GM23338 (cell line): ENCODE measurements around the gene NSD2. TPM values are rescaled to one million over a fixed set of nuclear protein-coding genes. Genes with fewer than 3 reads are reported as not detected.

Experiments used
- ATAC-seq: fragments of 200-7000 bp; cut with Tn5 transposase; 3 replicates; pipeline ENCODE4 v1.9.1; 2020
- DNase-seq: peaks from one replicate; pipeline ENCODE4 v3.0.0-alpha.2; 2015; ENCODE audit warnings: low spot score
- H2AFZ ChIP-seq: fragments of 200-600 bp; sonication (generic); 2 replicates; pipeline ENCODE4 v1.8.0; 2016; ENCODE audit warnings: antibody characterized with exemption, mild to moderate bottlenecking, moderate library complexity
- H3F3A ChIP-seq: fragments of 200-600 bp; sonication (generic); replicated peaks from 2 replicates; pipeline ENCODE4 v1.8.0; 2017; ENCODE audit warnings: antibody characterized with exemption, mixed run types, low read depth
- H3K27ac ChIP-seq: fragments of 200-600 bp; sonication (generic); 2 replicates; pipeline ENCODE4 v1.6.1; 2016; ENCODE audit warnings: low read depth
- H3K27me3 ChIP-seq: fragments of 200-600 bp; sonication (generic); 2 replicates; pipeline ENCODE4 v1.8.0; 2016; ENCODE audit warnings: mild to moderate bottlenecking, mixed run types, moderate library complexity; ENCODE audit not compliant: insufficient read depth
- H3K36me3 ChIP-seq: fragments of 200-600 bp; sonication (generic); 2 replicates; pipeline ENCODE4 v1.8.0; 2016; ENCODE audit warnings: mild to moderate bottlenecking; ENCODE audit not compliant: insufficient read depth
- H3K4me1 ChIP-seq: fragments of 200-600 bp; sonication (generic); 2 replicates; pipeline ENCODE4 v1.8.0; 2016; ENCODE audit warnings: mild to moderate bottlenecking, moderate library complexity; ENCODE audit not compliant: insufficient read depth
- H3K4me2 ChIP-seq: fragments of 200-600 bp; sonication (generic); 2 replicates; pipeline ENCODE4 v1.7.1; 2017; ENCODE audit warnings: mixed run types
- H3K4me3 ChIP-seq: fragments of 200-600 bp; sonication (generic); 2 replicates; pipeline ENCODE4 v1.6.1; 2016; ENCODE audit warnings: mixed run types
- H3K79me2 ChIP-seq: fragments of 200-600 bp; sonication (generic); replicated peaks from 2 replicates; pipeline ENCODE4 v1.8.0; 2017; ENCODE audit warnings: mild to moderate bottlenecking; ENCODE audit not compliant: insufficient read depth
- H3K9me2 ChIP-seq: fragments of 200-600 bp; sonication (generic); 2 replicates; pipeline ENCODE4 v1.8.0; 2017; ENCODE audit not compliant: insufficient read depth
- H4K20me1 ChIP-seq: fragments of 200-600 bp; sonication (generic); replicated peaks from 2 replicates; pipeline ENCODE4 v1.8.0; 2017; ENCODE audit warnings: mild to moderate bottlenecking; ENCODE audit not compliant: insufficient read depth
- H3K27ac Mint-ChIP-seq: 2 replicates; pipeline ENCODE4 v1.8.0; 2020; ENCODE audit warnings: inconsistent platforms, mild to moderate bottlenecking, moderate library complexity, mixed read lengths
- H3K27me3 Mint-ChIP-seq: 3 replicates; pipeline ENCODE4 v1.8.0; 2022; ENCODE audit warnings: low read depth, mild to moderate bottlenecking, moderate library complexity, mixed read lengths, inconsistent platforms; ENCODE audit not compliant: insufficient read depth, poor library complexity
- H3K36me3 Mint-ChIP-seq: 3 replicates; pipeline ENCODE4 v1.8.0; 2021; ENCODE audit warnings: low read depth, mild to moderate bottlenecking, inconsistent platforms, moderate library complexity, mixed read lengths
- H3K4me1 Mint-ChIP-seq: 3 replicates; pipeline ENCODE4 v1.8.0; 2020; ENCODE audit warnings: mild to moderate bottlenecking, inconsistent platforms, mixed read lengths
- H3K4me3 Mint-ChIP-seq: 3 replicates; pipeline ENCODE4 v1.8.0; 2021; ENCODE audit warnings: moderate library complexity, mild to moderate bottlenecking, inconsistent platforms, mixed read lengths
- H3K9me3 Mint-ChIP-seq: 3 replicates; pipeline ENCODE4 v1.8.0; 2020; ENCODE audit warnings: moderate library complexity, mild to moderate bottlenecking, inconsistent platforms, mixed read lengths
- EZH2phosphoT487 ChIP-seq: fragments of 200-600 bp; sonication (generic); IDR thresholded peaks from one replicate; pipeline ENCODE4 v1.8.1; 2018; ENCODE audit warnings: antibody characterized with exemption; ENCODE audit not compliant: unreplicated experiment
- STAT1 ChIP-seq: IDR thresholded peaks from one replicate; pipeline ENCODE4 v1.6.1; 2016; ENCODE audit warnings: antibody characterized with exemption; ENCODE audit not compliant: unreplicated experiment
- ZNF114 ChIP-seq: fragments of 250-450 bp; sonication (Bioruptor Pico); IDR thresholded peaks from 2 replicates; pipeline ENCODE4 v1.5.0; 2020; ENCODE audit warnings: mild to moderate bottlenecking, moderate library complexity
- polyA plus RNA-seq: library from polyadenylated mRNA; unstranded; fragments of >200 nt; fragmentation: Nextera tagmentation; extraction: Ambion mirVana; gene quantifications from 2 replicates; pipeline ENCODE4 v1.2.1, GENCODE V29; 2016
- total RNA-seq: library from RNA; depleted of rRNA; stranded (reverse); fragments of >200 nt; shearing (Covaris generic); gene quantifications from 2 replicates; pipeline ENCODE4 v1.2.3, GENCODE V29; 2014
- TF ChIP-seq, protein P1 (sequence below): fragments of 250-450 bp; sonication (Bioruptor Pico); IDR thresholded peaks from 2 replicates; pipeline ENCODE4 v1.5.0; 2020; ENCODE audit warnings: mild to moderate bottlenecking, moderate library complexity

NSD2 gene
- total and polyA plus RNA-seq, 2 experiments from 2014 or later: 33.5 to 84.4 TPM

DNA sequence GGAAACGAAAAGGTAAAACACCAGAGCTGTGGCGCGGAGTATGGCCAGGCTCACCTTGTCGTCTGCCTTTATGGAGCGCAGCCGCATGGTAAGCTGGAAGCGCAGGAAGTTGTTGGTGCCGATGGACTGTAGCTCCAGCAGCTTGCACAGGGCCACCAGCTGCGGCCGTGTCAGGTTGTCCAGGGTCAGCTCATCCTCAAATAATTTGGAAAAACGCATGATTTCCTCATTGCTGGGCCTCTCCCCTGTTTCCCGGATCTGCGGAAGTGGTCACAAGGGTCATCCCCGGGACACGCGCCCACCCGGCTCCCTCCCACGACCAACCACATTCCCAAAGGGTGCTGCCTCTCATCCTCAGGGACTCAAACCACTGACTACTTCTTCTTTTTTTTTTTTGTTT is 38.5 kb upstream of the NSD2 start (continued):
- TF ChIP-seq, protein P1, sequence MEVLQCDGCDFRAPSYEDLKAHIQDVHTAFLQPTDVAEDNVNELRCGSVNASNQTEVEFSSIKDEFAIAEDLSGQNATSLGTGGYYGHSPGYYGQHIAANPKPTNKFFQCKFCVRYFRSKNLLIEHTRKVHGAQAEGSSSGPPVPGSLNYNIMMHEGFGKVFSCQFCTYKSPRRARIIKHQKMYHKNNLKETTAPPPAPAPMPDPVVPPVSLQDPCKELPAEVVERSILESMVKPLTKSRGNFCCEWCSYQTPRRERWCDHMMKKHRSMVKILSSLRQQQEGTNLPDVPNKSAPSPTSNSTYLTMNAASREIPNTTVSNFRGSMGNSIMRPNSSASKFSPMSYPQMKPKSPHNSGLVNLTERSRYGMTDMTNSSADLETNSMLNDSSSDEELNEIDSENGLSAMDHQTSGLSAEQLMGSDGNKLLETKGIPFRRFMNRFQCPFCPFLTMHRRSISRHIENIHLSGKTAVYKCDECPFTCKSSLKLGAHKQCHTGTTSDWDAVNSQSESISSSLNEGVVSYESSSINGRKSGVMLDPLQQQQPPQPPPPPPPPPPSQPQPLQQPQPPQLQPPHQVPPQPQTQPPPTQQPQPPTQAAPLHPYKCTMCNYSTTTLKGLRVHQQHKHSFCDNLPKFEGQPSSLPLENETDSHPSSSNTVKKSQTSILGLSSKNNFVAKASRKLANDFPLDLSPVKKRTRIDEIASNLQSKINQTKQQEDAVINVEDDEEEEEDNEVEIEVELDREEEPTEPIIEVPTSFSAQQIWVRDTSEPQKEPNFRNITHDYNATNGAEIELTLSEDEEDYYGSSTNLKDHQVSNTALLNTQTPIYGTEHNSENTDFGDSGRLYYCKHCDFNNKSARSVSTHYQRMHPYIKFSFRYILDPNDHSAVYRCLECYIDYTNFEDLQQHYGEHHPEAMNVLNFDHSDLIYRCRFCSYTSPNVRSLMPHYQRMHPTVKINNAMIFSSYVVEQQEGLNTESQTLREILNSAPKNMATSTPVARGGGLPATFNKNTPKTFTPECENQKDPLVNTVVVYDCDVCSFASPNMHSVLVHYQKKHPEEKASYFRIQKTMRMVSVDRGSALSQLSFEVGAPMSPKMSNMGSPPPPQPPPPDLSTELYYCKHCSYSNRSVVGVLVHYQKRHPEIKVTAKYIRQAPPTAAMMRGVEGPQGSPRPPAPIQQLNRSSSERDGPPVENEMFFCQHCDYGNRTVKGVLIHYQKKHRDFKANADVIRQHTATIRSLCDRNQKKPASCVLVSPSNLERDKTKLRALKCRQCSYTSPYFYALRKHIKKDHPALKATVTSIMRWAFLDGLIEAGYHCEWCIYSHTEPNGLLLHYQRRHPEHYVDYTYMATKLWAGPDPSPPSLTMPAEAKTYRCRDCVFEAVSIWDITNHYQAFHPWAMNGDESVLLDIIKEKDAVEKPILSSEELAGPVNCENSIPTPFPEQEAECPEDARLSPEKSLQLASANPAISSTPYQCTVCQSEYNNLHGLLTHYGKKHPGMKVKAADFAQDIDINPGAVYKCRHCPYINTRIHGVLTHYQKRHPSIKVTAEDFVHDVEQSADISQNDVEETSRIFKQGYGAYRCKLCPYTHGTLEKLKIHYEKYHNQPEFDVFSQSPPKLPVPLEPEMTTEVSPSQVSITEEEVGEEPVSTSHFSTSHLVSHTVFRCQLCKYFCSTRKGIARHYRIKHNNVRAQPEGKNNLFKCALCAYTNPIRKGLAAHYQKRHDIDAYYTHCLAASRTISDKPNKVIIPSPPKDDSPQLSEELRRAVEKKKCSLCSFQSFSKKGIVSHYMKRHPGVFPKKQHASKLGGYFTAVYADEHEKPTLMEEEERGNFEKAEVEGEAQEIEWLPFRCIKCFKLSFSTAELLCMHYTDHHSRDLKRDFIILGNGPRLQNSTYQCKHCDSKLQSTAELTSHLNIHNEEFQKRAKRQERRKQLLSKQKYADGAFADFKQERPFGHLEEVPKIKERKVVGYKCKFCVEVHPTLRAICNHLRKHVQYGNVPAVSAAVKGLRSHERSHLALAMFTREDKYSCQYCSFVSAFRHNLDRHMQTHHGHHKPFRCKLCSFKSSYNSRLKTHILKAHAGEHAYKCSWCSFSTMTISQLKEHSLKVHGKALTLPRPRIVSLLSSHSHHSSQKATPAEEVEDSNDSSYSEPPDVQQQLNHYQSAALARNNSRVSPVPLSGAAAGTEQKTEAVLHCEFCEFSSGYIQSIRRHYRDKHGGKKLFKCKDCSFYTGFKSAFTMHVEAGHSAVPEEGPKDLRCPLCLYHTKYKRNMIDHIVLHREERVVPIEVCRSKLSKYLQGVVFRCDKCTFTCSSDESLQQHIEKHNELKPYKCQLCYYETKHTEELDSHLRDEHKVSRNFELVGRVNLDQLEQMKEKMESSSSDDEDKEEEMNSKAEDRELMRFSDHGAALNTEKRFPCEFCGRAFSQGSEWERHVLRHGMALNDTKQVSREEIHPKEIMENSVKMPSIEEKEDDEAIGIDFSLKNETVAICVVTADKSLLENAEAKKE (CRISPR knock-in tag): no peak
- TF ChIP-seq STAT1: no peak

DNA sequence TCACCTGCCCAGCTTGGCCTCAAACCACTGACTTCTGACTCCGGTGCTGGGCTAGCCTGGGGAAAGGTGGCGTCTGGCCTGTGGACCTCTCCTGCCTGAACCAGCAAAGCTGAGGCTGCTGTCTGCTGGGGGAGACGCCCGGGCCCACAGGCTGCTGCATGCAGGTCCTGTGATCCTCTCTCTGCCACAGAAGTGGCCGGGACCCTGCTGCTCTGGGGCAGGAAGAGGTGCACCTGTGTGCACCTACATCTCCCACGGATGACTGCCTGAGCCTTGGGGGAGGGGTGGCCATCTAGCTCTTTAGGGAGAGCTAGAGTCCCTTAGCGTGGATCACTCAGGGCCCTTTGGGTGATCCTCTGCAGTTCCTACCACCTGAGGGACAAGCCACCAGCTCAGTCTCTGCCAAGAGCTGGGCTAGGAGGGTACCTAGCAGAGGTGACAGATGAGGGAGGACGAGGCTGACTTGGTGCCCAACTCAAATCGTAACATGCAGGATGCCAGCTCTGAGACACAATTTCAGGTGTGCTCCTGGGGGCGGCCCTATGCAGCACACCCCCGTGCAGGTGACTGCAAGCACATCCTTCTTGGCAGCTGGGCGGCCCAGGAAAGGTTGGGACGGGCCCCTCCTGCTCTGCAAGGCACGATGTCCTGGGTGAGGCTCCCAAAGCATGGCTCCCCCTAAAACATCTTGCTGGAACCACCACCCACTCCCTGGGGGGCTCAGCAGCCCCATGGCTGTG is 37.7 kb upstream of the NSD2 start:
- no peaks in the 10 kb centered on the region; the same call in 1 of the 2 replicates for H4K20me1 ChIP-seq
- H3K79me2 ChIP-seq: no peaks in the 10 kb centered on the region
- peaks cover 10% of the 10 kb centered on the region for H3K4me1 Mint-ChIP-seq
- DNase-seq: no peak
- H3K36me3 ChIP-seq: peaks cover 3% of the 10 kb centered on the region; the same call in 1 of the 2 replicates
- H3K27me3 ChIP-seq: no peaks in the 10 kb centered on the region
- peaks cover 12% of the 10 kb centered on the region for H3K27me3 Mint-ChIP-seq
- H3K4me2 ChIP-seq: no peak overlapping the region
- H3F3A ChIP-seq: no peaks in the 10 kb centered on the region; the same call in 1 of the 2 replicates
- peaks cover 11% of the 10 kb centered on the region for H3K9me3 Mint-ChIP-seq
- no peaks in the 10 kb centered on the region for H3K9me2 ChIP-seq
- no peak for ATAC-seq
- peaks cover 51% of the 10 kb centered on the region for H3K36me3 Mint-ChIP-seq
- H3K4me3 Mint-ChIP-seq: no peak overlapping the region
- H3K4me1 ChIP-seq: no peaks in the 10 kb centered on the region
- H3K27ac Mint-ChIP-seq: no peak overlapping the region
- H3K4me3 ChIP-seq: no peak overlapping the region
- TF ChIP-seq, protein P1 (CRISPR knock-in tag): no peak
- TF ChIP-seq ZNF114 (CRISPR knock-in tag) (no peak), EZH2phosphoT487 (no peak)
- H2AFZ ChIP-seq: no peak overlapping the region
- no peak overlapping the region for H3K27ac ChIP-seq
